ENCODE data around the gene SCNN1G. TPM values are rescaled to one million over a fixed set of nuclear protein-coding genes. Genes with fewer than 3 reads are reported as not detected.
A peak's percentile ranks its signal among the peaks of the same experiment; 100 is the strongest.

The SCNN1G gene
- total RNA-seq, 2 experiments from 2014 or later = not detected

- H3K27ac ChIP-seq (ENCODE audit: low read depth, low read length, poor library complexity, severe bottlenecking) = no peak within 1 kb of the TSS
- peak within 1 kb of the TSS; percentile 100 for H2AFZ ChIP-seq (ENCODE audit: low read length)
- ChIA-PET CTCF (ENCODE audit: unreplicated experiment) (no interaction called here), POLR2A (interaction anchor here (0.7 kb wide), 1 partner anchor 62 kb away, joined by 3 read pairs; no protein-coding TSS in a partner anchor)
- H3K36me3 ChIP-seq (ENCODE audit: insufficient read depth, low read length) = no peaks in the 10 kb centered on the region
- H4K20me1 ChIP-seq (ENCODE audit: insufficient read depth, low read length) = no peaks in the 10 kb centered on the region; the same call in 1 of the 2 replicates
- peak within 1 kb of the TSS; percentile 86 for H3K4me3 ChIP-seq (ENCODE audit: low read depth, low read length, poor library complexity, severe bottlenecking)
- DNase-seq (ENCODE audit: low spot score) = peak; percentile 95
- peak within 1 kb of the TSS; percentile 98 for H3K4me2 ChIP-seq (ENCODE audit: low read length)
- H3K79me2 ChIP-seq (ENCODE audit: insufficient read depth, low read depth, low read length) = peaks cover 20% of the 10 kb centered on the region; the same call in 1 of the 2 replicates
- H3K4me1 ChIP-seq (ENCODE audit: insufficient read depth, low read length, poor library complexity, severe bottlenecking) = peaks cover 25% of the 10 kb centered on the region
- intact Hi-C loops (cut with micrococcal nuclease; ENCODE audit: unreplicated experiment) = loop anchor here (10.0 kb wide), 1 partner anchor 65 kb away; no protein-coding TSS in a partner anchor
- TF ChIP-seq EZH2phosphoT487 (IDR thresholded peaks at IDR 0.05; ENCODE audit: borderline replicate concordance, low read depth, low read length) = no peak
- TF ChIP-seq CTCF (conservative IDR thresholded peaks at IDR 0.05; ENCODE audit: low read length) = no peak
- no peaks in the 10 kb centered on the region for H3K9me3 ChIP-seq (ENCODE audit: low read length)
- no peaks in the 10 kb centered on the region for H3K9me2 ChIP-seq (ENCODE audit: insufficient read depth, low read length)
- no TSS peak for BruUV-seq (replicated peaks)
These were observed 33.1 kb upstream of the SCNN1G start, which contains the start of gene USP31 for GRCh38 chr16:23149267-23149992. Gene USP31, minus strand, starts transcription at chr16:23149452. Its CDS starts 182 bp downstream, at chr16:23149270.

- Histone ChIP-seq H3K4me3 (ENCODE audit: low read depth, low read length, poor library complexity, severe bottlenecking) (peak overlapping the region; percentile 86), H3K9me2 (ENCODE audit: insufficient read depth, low read length) (no peaks in the 10 kb centered on the region), H3K27ac (ENCODE audit: low read depth, low read length, poor library complexity, severe bottlenecking) (no peak overlapping the region), H3K36me3 (ENCODE audit: insufficient read depth, low read length) (no peaks in the 10 kb centered on the region), H4K20me1 (ENCODE audit: insufficient read depth, low read length) (no peaks in the 10 kb centered on the region; the same call in 1 of the 2 replicates), H3K79me2 (ENCODE audit: insufficient read depth, low read depth, low read length) (peaks cover 20% of the 10 kb centered on the region; the same call in 1 of the 2 replicates), H2AFZ (ENCODE audit: low read length) (peak overlapping the region; percentile 100), H3K4me2 (ENCODE audit: low read length) (peak overlapping the region; percentile 93), H3K4me1 (ENCODE audit: insufficient read depth, low read length, poor library complexity, severe bottlenecking) (peaks cover 25% of the 10 kb centered on the region), H3K9me3 (ENCODE audit: low read length) (no peaks in the 10 kb centered on the region)
- ChIA-PET POLR2A (no interaction called here), CTCF (ENCODE audit: unreplicated experiment) (no interaction called here)
- no TSS peak for BruUV-seq (replicated peaks)
- no peak for DNase-seq (ENCODE audit: low spot score)
- TF ChIP-seq CTCF (conservative IDR thresholded peaks at IDR 0.05; ENCODE audit: low read length) = no peak
- TF ChIP-seq EZH2phosphoT487 (IDR thresholded peaks at IDR 0.05; ENCODE audit: borderline replicate concordance, low read depth, low read length) = no peak
- intact Hi-C loops (cut with micrococcal nuclease; ENCODE audit: unreplicated experiment) = loop anchor here (10.0 kb wide), 1 partner anchor 65 kb away; no protein-coding TSS in a partner anchor
These were observed 32.6 kb upstream of the SCNN1G start for GRCh38 chr16:23149993-23150364.

All from OCI-LY7 (cell line).